ENCODE data around the gene NFAM1.

NFAM1 gene

GRCh38 chr22:42439821-42440674, 7.8 kb upstream of the NFAM1 start:
- no peak for DNase-seq (ENCODE audit: low read depth)

DNA sequence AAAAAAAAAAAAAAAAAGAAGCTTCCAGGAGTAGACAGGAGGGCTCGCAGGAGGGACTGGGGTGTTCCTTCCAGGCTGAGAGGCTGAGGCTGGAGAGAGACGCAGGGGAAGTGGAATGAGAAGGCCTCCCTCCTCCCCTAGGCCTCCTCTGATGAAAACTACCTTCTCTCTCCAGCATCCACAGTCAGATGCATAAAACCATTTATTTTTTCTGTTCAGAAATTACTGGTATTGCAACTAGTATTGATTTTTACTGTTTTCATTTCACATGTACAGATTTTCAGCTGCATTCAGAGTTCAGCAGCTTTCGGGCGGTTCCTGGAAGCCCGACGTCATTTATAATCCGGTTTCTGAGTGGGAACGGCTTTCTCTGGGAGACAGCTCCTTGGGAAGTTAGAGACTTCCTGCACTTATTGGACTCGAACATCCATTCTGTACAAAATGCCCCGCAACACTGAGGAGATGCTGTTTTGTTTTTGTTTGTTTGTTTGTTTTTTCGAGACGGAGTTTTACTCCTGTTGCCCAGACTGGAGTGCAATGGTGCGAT, 6.9 kb upstream of the NFAM1 start:
- DNase-seq (ENCODE audit: low read depth): no peak

- DNase-seq (ENCODE audit: low read depth): no peak
Observed at GRCh38 chr22:42438293-42438650, 6.1 kb upstream of the NFAM1 start.

DNA sequence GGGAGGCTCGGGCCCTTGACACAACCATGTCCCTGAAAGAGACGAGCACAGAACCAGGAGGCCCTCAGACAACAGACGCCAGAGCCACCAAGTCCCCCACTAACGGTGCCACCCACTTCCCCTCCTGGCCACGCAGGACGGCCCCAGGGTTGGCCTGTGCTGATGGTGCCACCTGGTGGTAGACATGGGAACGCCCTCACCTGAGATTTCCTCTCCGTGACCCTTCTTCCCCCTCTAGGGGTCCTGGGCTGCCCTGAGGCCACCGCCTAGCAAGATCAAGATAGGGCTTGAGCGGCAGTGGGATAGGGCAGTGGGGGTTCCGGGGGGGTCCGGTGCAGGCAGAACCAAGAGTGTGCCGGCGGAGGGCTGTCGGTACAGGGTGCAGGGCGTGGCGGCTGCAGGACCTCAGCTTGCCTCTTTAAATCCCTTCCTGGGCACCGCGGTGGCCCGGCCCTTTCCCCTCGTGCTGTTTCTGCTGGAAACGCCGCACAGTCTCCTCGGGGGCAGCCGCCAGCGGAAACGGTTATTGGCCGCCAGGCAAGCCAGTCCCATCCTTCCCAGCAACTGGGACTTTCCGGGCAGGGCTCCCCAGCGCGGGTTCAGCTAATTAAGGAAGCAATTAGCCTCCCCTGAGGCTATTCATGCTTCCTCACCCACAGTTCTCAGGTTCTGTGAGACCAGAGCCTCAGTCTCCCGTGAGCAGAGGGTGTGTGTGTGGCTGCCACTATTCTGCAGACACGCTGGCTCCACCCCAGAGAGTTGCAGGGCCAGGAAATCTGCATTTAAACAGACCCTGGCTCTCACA, 5.5 kb upstream of the NFAM1 start:
- DNase-seq (ENCODE audit: low read depth): peak; percentile 68

GRCh38 chr22:42436404-42436803, 4.2 kb upstream of the NFAM1 start:
- DNase-seq (ENCODE audit: low read depth): no peak

DNA sequence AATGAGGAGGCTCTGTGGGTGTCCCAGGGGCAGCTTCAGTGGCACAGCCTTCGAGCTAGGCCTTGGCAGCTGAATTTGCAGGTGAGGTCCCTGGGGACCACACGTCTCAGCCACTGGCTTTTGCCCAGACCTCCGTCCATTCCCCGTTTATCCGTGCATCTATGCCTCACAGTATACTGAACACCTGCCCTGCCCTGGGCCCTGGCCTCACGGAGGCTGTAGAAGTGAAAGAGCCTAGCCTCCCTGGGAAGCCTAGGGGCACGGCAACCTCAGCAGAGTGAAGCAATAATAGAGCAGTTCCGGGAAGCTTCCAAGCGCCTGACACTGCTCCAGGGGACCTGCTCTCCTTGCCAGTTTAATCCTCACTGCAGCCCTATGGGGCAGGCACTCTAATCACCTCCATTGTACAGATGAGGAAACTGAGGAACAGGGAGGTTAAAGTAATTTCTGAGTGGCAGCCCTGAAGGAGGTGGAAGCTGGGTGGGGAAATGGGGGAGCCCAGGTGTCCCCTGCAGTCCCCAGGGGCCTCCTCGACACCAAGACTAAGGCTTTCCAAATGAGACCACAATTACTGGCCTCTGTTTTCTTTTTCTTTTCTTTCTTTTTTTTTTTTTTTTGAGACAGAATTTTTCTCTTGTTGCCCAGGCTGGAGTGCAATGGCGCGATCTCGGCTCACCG, 2.7 kb upstream of the NFAM1 start:
- no peak for DNase-seq (ENCODE audit: low read depth)

DNA sequence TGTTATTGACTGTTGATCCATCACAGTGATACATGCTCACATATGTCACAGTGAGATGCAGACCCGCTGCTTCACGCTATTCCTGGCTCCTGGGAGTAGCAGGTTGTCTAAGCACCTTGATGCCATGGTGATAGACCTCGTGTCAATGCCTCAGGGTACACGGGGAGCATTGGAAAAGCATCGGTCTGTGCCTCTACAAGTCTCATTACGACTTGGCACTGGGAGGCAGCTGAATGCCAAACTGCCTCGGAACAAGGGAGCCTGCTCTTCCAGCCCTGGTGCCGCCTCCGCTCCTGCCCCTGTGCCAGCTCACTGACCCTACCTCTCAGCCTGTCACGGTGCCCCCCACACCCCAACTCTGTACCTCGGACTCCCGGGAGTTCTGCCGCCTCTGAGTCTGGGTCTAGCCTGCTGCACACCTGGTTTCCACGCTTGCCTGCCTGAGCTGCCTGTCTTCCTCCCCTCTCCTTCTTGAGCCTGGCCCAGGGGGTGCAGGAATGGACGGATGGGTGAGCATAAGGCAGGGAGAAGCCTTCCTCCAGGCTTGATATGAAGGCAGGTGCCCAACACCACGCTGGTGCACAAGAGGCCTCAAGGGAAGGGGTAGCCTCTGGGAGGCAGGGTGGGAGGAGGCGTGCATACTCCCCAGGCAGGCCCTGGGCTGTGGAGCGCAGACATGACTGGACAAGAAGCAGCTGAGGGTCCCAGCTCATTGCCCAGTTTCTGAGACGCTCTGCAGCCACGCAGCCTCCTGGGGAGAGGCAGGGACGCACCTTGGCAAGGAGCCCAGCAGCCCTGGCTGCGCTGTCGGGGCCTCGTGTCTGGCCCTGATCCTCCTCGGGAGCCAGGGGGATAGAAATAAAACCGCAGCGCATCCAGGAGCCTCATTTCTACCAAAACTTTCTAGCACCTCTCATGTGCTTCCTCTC, 1.8 kb upstream of the NFAM1 start:
- DNase-seq (ENCODE audit: low read depth): no peak

- no peak for DNase-seq (ENCODE audit: low read depth)
Observed at GRCh38 chr22:42432818-42433217, 615 bp upstream of the NFAM1 start.

DNA sequence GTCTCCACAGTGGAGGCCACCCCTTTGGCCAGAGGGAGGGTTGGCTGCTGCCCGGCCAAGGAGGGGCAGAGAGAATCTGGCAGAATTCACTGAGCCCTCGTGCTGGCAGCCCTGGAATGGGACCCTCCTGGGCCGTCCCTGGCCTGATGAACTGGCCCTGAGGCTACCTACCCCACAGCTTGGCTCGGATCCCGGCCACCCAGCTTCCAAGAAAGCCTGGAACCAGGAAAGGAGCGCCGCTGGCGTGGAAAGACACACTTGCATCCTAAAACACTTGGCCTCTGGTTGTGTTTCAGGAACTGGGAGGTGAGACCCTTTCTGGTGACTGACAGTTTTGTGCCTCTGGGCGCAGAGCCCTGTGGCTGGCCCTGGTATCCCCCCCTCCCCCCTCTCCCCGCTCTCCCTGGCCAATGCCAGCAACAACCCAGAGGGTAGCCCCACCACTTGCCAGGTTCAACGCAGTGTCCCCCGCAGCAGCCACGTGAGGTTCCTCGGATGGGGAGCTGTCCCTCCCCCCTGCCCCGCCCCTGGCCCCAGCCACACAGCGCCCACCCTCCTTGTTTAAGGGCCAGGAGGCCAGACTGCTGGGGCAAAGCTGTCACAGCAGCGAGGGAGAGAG, 693 bp downstream of the NFAM1 start:
- DNase-seq (ENCODE audit: low read depth): no peak

DNA sequence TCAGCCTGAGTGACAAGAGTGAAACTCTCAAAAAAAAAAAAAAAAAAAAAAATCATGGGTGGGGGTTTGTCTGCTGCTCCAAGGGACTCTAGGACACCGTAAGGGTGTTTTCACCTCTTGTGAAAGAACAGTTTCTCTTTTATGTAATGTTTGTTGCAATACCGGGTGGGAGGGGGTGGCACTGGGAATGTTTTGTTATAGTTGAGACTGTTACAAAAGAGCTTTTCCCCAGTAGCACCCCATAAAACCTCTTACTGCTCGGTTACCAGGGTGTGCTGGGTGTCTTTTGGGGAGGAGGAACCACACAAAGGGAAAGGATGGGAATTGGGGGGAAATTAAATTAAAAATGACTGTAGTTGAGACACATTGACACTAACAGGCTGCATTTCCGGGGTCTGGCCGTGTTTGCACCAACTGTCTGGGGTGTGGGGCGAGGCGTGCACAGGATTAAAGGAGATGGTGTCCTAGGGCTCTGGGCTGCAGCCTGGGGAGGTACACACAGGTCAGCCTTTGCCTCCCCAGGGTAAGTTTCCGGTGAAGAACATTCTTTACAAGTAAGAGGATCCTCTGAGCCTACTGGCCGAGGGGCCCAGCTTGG, 1.6 kb downstream of the NFAM1 start:
- DNase-seq (ENCODE audit: low read depth): no peak

DNA sequence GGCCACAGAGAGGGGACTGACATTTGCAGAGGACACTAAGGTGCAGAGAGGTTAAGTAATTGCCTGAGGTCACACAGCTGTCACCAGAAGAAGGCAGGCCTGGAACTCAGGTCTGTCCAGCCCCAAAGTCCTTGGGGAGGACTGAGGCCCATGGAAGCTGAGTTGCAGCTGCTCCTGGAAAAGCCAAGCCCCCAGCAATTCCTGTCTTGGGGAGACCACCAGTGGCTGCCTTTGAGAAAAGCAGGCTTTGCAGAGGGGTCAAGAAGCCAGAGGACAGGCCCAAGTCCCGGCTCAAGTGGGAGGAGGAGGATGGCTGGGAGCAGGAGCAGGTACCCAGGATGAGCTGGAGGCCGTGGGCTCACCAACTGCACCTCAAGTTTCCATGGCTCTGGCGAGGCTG, 3.4 kb downstream of the NFAM1 start:
- DNase-seq (ENCODE audit: low read depth): no peak

DNA sequence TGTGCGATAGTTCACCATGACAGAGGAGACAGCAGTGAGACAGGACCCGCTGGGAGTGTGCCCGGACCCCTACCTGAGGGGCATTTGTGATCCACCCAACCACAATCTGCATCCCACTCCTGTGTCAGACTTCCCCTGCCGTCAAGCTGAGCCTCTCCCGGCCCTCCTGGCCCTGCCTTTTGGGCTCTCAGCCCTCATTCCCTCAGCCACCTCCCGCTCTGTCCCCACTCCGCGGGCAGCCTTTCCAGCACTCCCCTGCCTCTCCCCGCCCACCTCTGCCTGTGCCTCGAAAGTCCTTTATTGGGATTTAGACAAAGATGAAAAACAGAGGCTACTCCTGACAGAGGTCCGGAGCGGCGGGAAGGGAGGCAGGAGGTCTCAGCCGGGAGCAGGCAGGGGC, 4.2 kb downstream of the NFAM1 start:
- no peak for DNase-seq (ENCODE audit: low read depth)

GRCh38 chr22:42427167-42427566, 5.0 kb downstream of the NFAM1 start:
- DNase-seq (ENCODE audit: low read depth): no peak

- DNase-seq (ENCODE audit: low read depth): no peak
Observed at GRCh38 chr22:42425989-42426355, 6.2 kb downstream of the NFAM1 start.

GRCh38 chr22:42425337-42425988, 6.7 kb downstream of the NFAM1 start:
- DNase-seq (ENCODE audit: low read depth): no peak

DNA sequence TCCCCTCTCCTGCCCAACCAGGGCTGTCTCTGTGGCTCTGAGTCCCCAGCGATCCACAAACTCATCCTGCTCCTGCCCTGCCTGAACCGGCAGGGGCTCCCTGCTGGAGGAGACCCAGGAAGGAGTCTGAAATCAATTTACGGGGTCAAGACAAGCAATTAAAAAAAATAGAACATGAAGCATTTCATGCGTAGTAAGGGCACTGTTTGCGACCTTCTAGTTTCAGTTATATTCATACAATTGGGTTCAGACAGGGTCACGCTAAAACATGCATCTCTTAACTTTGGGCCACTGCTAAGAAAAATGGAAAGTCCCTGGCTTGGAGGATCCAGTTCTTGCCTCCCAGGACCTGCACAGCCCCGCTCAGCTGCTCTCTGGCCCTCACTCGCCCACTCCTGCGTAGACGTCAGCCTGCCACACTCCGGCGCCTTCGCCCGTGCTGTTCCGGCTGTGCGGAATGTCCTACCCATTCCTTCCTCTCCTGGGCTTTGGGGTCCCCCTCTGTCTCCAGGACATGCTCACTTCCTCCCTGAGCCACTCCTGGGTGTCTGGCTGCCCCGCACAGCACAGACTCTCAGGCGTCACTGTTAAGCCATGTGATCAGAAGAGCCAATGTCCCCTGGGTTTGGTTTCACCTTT, 12.8 kb downstream of the NFAM1 start:
- no peak for DNase-seq (ENCODE audit: low read depth)

- DNase-seq (ENCODE audit: low read depth): no peak
Observed at GRCh38 chr22:42418811-42419242, 13.4 kb downstream of the NFAM1 start.

GRCh38 chr22:42417645-42418305, 14.4 kb downstream of the NFAM1 start:
- no peak for DNase-seq (ENCODE audit: low read depth)

DNA sequence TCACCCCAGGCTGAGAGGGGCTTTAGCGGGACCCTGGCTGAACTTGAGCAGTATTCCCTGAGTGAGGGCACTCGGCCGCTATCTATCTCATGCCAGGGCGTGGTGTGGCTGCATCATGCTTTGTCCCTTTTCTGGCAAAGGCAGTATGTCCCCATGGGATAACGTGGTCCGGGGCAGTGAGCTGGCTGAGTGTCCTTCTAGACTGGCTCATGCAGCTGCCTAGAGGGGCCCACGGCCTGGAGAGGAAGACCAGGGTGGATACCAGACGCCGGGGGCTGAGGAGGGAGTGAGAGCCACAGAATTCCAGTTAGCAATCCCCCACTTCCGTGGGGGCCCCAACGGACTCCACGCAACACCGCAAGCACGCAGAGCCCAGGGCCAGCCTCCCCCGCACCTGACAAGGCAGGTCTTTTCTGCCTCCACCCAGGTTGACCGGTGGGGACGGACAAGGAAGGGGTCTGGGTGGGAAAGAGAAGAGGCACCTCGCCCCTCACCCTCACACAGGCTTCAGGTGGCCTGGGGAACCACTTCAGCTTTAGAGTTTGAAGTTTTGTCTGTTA, 15.5 kb downstream of the NFAM1 start:
- DNase-seq (ENCODE audit: low read depth): no peak

All from CMK (cell line).